AML-193 (cell line): ENCODE data around the gene SH3BGRL3.
"Not testable (repeated sequence)": the region's sequence is repeated elsewhere in the genome, so short reads cannot be mapped to it uniquely, and the experiment has no call there.

Experiments
- DNase-seq, 2 experiments: peaks; one replicate each; lab custom pipeline; 2025; lab: John Stamatoyannopoulos, UW

Gene SH3BGRL3

DNA sequence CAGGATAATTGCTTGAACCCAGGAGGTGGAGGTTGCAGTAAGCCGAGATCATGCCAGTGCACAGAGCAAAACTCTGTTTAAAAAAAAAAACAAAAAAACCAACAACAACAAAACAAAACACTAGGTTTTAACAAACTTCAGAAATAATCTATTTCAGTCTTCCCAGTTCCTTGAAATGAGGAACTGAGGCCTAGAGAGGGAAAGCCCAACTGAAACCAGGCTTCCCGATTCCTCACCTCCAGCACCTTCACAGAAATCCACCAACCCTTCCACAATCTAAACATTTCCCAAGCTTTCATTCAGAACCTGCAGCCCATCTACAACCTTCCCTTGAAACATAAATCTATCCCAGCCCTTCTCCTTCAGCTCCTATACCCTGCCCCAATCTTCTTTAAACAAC, 37.3 kb downstream of the SH3BGRL3 start:
- no peak for DNase-seq

- no peak for DNase-seq
Observed at GRCh38 chr1:26317612-26318337, 37.9 kb downstream of the SH3BGRL3 start, which contains the start of gene CD52. Gene CD52, plus strand, starts transcription at chr1:26317958. Its CDS starts 60 bp downstream, at chr1:26318018.

- DNase-seq: no peak
Observed at GRCh38 chr1:26318338-26319064, 38.6 kb downstream of the SH3BGRL3 start.

- DNase-seq: no peak
Observed at GRCh38 chr1:26320896-26321295, 41.0 kb downstream of the SH3BGRL3 start.

GRCh38 chr1:26321315-26322041, 41.6 kb downstream of the SH3BGRL3 start:
- DNase-seq: peak; percentile 68 to 73

GRCh38 chr1:26322042-26322331, 42.1 kb downstream of the SH3BGRL3 start:
- DNase-seq: no peak

- DNase-seq: no peak
Observed at GRCh38 chr1:26323382-26323781, 43.5 kb downstream of the SH3BGRL3 start.

DNA sequence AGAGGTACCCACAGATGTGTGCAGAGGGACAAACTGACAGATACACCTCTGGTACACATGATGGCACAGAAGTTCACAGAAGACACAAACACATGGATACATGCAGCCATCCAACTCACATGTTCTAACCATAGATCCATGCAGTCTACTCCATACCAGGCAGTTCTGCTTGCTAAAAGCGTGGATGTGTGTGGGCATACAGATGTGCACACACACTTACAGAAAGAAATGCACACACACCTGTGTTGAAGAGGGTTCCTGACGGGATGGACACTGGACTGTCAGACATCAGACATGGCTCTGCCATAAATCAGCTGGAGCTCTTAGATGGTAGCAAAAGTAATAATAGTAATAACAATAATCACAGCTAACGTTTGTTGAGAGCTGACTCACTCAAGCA, 44.7 kb downstream of the SH3BGRL3 start:
- no peak for DNase-seq

DNA sequence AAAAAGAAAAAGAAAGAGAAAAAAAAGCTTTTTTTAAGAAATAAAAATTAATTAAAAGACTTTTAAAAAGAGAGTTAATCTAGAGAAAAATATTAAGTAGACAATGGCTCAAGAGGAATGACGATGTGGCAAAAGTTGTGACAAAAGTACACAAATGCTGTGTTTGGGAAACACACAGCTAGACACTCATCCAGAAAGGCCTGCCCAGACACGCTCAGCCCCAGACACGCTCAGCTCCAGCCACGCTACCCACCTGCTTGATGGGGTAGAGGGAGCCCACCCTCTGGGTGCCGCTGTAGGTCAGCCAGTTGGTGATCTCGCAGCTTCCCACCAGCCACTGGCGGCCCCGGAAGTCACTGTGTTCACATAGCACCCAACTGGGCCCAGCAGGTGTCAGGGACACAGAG, 48.1 kb downstream of the SH3BGRL3 start:
- no peak for DNase-seq

DNA sequence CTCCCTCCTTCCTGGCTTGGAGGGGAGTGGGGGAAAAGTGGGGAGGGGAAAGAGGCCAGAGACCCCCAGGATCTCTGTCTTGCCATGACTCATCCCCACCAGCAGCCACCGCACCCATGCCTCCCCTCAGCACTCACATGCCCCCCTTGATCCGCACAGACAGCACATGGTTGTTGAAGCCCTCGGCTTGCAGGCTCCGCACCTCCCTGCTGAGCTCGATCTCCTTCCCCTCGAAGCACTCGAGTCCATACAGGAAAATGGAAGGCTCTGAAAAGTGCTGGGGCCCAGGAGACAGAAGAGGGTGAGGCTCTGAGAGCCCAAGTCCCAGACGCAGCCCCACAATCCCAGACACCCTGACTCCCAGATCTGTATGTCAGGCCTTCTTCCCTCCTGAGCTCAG, 48.7 kb downstream of the SH3BGRL3 start:
- DNase-seq: no peak

GRCh38 chr1:26329380-26329779, 49.5 kb downstream of the SH3BGRL3 start:
- DNase-seq: not testable (repeated sequence)

- no peak for DNase-seq
Observed at GRCh38 chr1:26330276-26330675, 50.4 kb downstream of the SH3BGRL3 start.
